MG63 (cell line): ENCODE measurements around the gene AGXT. TPM values are rescaled to one million over a fixed set of nuclear protein-coding genes. Genes with fewer than 3 reads are reported as not detected.

ENCODE experiments used
- DNase-seq: peaks from one replicate; pipeline ENCODE4 v3.0.0-alpha.2; 2020
- H3K27me3 ChIP-seq: fragments of 250-450 bp; sonication (Bioruptor Pico); 2 replicates; pipeline ENCODE4 v1.5.1; 2020; ENCODE audit warnings: mild to moderate bottlenecking, moderate library complexity
- H3K36me3 ChIP-seq: fragments of 250-450 bp; sonication (Bioruptor Pico); 2 replicates; pipeline ENCODE4 v1.5.1; 2020; ENCODE audit warnings: mild to moderate bottlenecking, moderate library complexity
- H3K4me3 ChIP-seq: fragments of 250-450 bp; sonication (Bioruptor Pico); 2 replicates; pipeline ENCODE4 v1.5.1; 2020; ENCODE audit warnings: mild to moderate bottlenecking, moderate library complexity
- H3K9me3 ChIP-seq: fragments of 250-450 bp; sonication (Bioruptor Pico); 2 replicates; pipeline ENCODE4 v1.5.1; 2020; ENCODE audit warnings: mild to moderate bottlenecking, moderate library complexity
- total RNA-seq: library from RNA; depleted of rRNA; stranded (reverse); fragments of >200 nt; shearing (Covaris generic); gene quantifications from 2 replicates; pipeline ENCODE4 v1.2.3, GENCODE V29; 2014; ENCODE audit warnings: low replicate concordance

AGXT gene
- total RNA-seq, 1 experiment from 2014 or later, result not detected

GRCh38 chr2:240912878-240913809 is 44.5 kb downstream of the AGXT start:
- no peaks in the 10 kb centered on the region for H3K36me3 ChIP-seq
- H3K27me3 ChIP-seq, result no peaks in the 10 kb centered on the region
- H3K4me3 ChIP-seq, result no peak overlapping the region
- no peaks in the 10 kb centered on the region for H3K9me3 ChIP-seq
- DNase-seq, result peak; percentile 44

- Histone ChIP-seq H3K36me3 (no peaks in the 10 kb centered on the region), H3K27me3 (no peaks in the 10 kb centered on the region), H3K9me3 (no peaks in the 10 kb centered on the region), H3K4me3 (no peak overlapping the region)
- DNase-seq, result peak; percentile 71
These were observed 45.4 kb downstream of the AGXT start for GRCh38 chr2:240913810-240914644.

GRCh38 chr2:240914645-240915525 is 46.3 kb downstream of the AGXT start:
- H3K27me3 ChIP-seq, result no peaks in the 10 kb centered on the region
- H3K9me3 ChIP-seq, result no peaks in the 10 kb centered on the region
- no peak for DNase-seq
- H3K4me3 ChIP-seq, result no peak overlapping the region
- no peaks in the 10 kb centered on the region for H3K36me3 ChIP-seq

- no peak for DNase-seq
- no peaks in the 10 kb centered on the region for H3K36me3 ChIP-seq
- no peaks in the 10 kb centered on the region for H3K27me3 ChIP-seq
- no peaks in the 10 kb centered on the region for H3K9me3 ChIP-seq
- no peak overlapping the region for H3K4me3 ChIP-seq
These were observed 47.1 kb downstream of the AGXT start for GRCh38 chr2:240915526-240916341.

GRCh38 chr2:240916571-240917008 is 48.0 kb downstream of the AGXT start:
- Histone ChIP-seq H3K4me3 (no peak overlapping the region), H3K9me3 (no peaks in the 10 kb centered on the region), H3K36me3 (no peaks in the 10 kb centered on the region), H3K27me3 (no peaks in the 10 kb centered on the region)
- DNase-seq, result peak; percentile 90

- Histone ChIP-seq H3K9me3 (no peaks in the 10 kb centered on the region), H3K27me3 (no peaks in the 10 kb centered on the region), H3K36me3 (no peaks in the 10 kb centered on the region), H3K4me3 (no peak overlapping the region)
- DNase-seq, result no peak
These were observed 48.5 kb downstream of the AGXT start for GRCh38 chr2:240917009-240917683.

GRCh38 chr2:240917684-240918257 is 49.1 kb downstream of the AGXT start:
- DNase-seq, result no peak
- H3K27me3 ChIP-seq, result no peaks in the 10 kb centered on the region
- H3K36me3 ChIP-seq, result no peaks in the 10 kb centered on the region
- no peaks in the 10 kb centered on the region for H3K9me3 ChIP-seq
- H3K4me3 ChIP-seq, result no peak overlapping the region

GRCh38 chr2:240918258-240919091 is 49.9 kb downstream of the AGXT start:
- H3K27me3 ChIP-seq, result no peaks in the 10 kb centered on the region
- no peaks in the 10 kb centered on the region for H3K36me3 ChIP-seq
- H3K4me3 ChIP-seq, result no peak overlapping the region
- no peak for DNase-seq
- no peaks in the 10 kb centered on the region for H3K9me3 ChIP-seq

- Histone ChIP-seq H3K36me3 (no peaks in the 10 kb centered on the region), H3K27me3 (no peaks in the 10 kb centered on the region), H3K9me3 (no peaks in the 10 kb centered on the region), H3K4me3 (no peak overlapping the region)
- no peak for DNase-seq
These were observed 50.6 kb downstream of the AGXT start for GRCh38 chr2:240919161-240919781.

GRCh38 chr2:240919786-240920782 is 51.5 kb downstream of the AGXT start:
- H3K36me3 ChIP-seq, result no peaks in the 10 kb centered on the region
- H3K9me3 ChIP-seq, result no peaks in the 10 kb centered on the region
- H3K4me3 ChIP-seq, result no peak overlapping the region
- no peaks in the 10 kb centered on the region for H3K27me3 ChIP-seq
- no peak for DNase-seq

GRCh38 chr2:240920783-240921231 is 52.2 kb downstream of the AGXT start:
- no peak for DNase-seq
- Histone ChIP-seq H3K4me3 (no peak overlapping the region), H3K27me3 (no peaks in the 10 kb centered on the region), H3K36me3 (no peaks in the 10 kb centered on the region), H3K9me3 (no peaks in the 10 kb centered on the region)

- peak; percentile 93 for DNase-seq
- no peak overlapping the region for H3K4me3 ChIP-seq
- no peaks in the 10 kb centered on the region for H3K36me3 ChIP-seq
- no peaks in the 10 kb centered on the region for H3K9me3 ChIP-seq
- no peaks in the 10 kb centered on the region for H3K27me3 ChIP-seq
These were observed 52.8 kb downstream of the AGXT start for GRCh38 chr2:240921311-240921994.

- no peaks in the 10 kb centered on the region for H3K27me3 ChIP-seq
- no peaks in the 10 kb centered on the region for H3K36me3 ChIP-seq
- DNase-seq, result no peak
- H3K4me3 ChIP-seq, result no peak overlapping the region
- H3K9me3 ChIP-seq, result no peaks in the 10 kb centered on the region
These were observed 53.3 kb downstream of the AGXT start for GRCh38 chr2:240921995-240922244.
